Liver (tissue), 9 donors: Measurements from ENCODE around the gene TSEN2. TPM values are rescaled to one million over a fixed set of nuclear protein-coding genes. Genes with fewer than 3 reads are reported as not detected.

Experiments used
- DNase-seq: peaks from one replicate; pipeline ENCODE4 v3.0.0-alpha.2; 2017; ENCODE audit warnings: low spot score
- H3K27ac ChIP-seq, 2 donors: one replicate each; pipeline ENCODE4 v1.7.0; 2013; ENCODE audit warnings: inconsistent platforms in 2 of 2, low read length in 2 of 2, control low read depth in 1 of 2, low read depth in 1 of 2, mild to moderate bottlenecking in 1 of 2
- H3K27me3 ChIP-seq, 4 donors: one replicate each; pipeline versions ENCODE4 v1.6.1 to v1.7.0; 2013; ENCODE audit warnings: low read length in 3 of 4, inconsistent platforms in 1 of 4, mild to moderate bottlenecking in 1 of 4, moderate library complexity in 1 of 4; ENCODE audit not compliant: control insufficient read depth in 4 of 4, insufficient read depth in 4 of 4
- H3K36me3 ChIP-seq, 4 donors: one replicate each; pipeline versions ENCODE4 v1.6.1 to v1.7.0; 2013; ENCODE audit warnings: low read length in 3 of 4, mild to moderate bottlenecking in 3 of 4, low read depth in 1 of 4, moderate library complexity in 1 of 4; ENCODE audit not compliant: control insufficient read depth in 4 of 4, insufficient read depth in 3 of 4
- H3K4me1 ChIP-seq, 4 donors: one replicate each; pipeline versions ENCODE4 v1.6.1 to v1.7.0; 2013; ENCODE audit warnings: low read length in 3 of 4, mild to moderate bottlenecking in 3 of 4, moderate library complexity in 1 of 4; ENCODE audit not compliant: control insufficient read depth in 4 of 4, insufficient read depth in 4 of 4
- H3K4me3 ChIP-seq, 3 donors: one replicate each; pipeline versions ENCODE4 v1.6.1 to v1.7.0; 2013; ENCODE audit warnings: low read length in 3 of 3, control low read depth in 1 of 3, low read depth in 1 of 3, mild to moderate bottlenecking in 1 of 3
- H3K9ac ChIP-seq, 2 donors: one replicate each; pipeline ENCODE4 v1.7.0; 2013; ENCODE audit warnings: low read length in 2 of 2, mild to moderate bottlenecking in 2 of 2, moderate library complexity in 2 of 2, control low read depth in 1 of 2, low read depth in 1 of 2
- H3K9me3 ChIP-seq, 4 donors: one replicate each; pipeline versions ENCODE4 v1.6.1 to v1.7.0; 2013; ENCODE audit warnings: low read length in 3 of 4; ENCODE audit not compliant: control insufficient read depth in 4 of 4
- EGR1 ChIP-seq, 2 donors: IDR thresholded peaks; 2 replicates each; pipeline ENCODE4 v1.6.1; 2016 to 2018; ENCODE audit warnings: antibody characterized with exemption in 2 of 2, low read depth in 2 of 2
- FOXA1 ChIP-seq: IDR thresholded peaks from 2 replicates; pipeline ENCODE4 v1.6.1; 2016; ENCODE audit warnings: antibody characterized with exemption
- FOXA2 ChIP-seq: IDR thresholded peaks from 2 replicates; pipeline ENCODE4 v1.6.1; 2016; ENCODE audit warnings: antibody characterized with exemption
- GABPA ChIP-seq, 2 donors: IDR thresholded peaks in 1 of 2; conservative IDR thresholded peaks in 1 of 2; 2 replicates each; pipeline ENCODE4 v1.6.1; 2016; ENCODE audit warnings: antibody characterized with exemption in 2 of 2, mild to moderate bottlenecking in 1 of 2, moderate library complexity in 1 of 2
- HNF4A ChIP-seq, 2 donors: conservative IDR thresholded peaks; 2 replicates each; pipeline ENCODE4 v1.6.1; 2016; ENCODE audit warnings: antibody characterized with exemption in 2 of 2, mild to moderate bottlenecking in 2 of 2
- HNF4G ChIP-seq: IDR thresholded peaks from 2 replicates; pipeline ENCODE4 v1.6.1; 2016; ENCODE audit warnings: antibody characterized with exemption
- JUND ChIP-seq, 2 donors: IDR thresholded peaks; 2 replicates each; pipeline ENCODE4 v1.6.1; 2016; ENCODE audit warnings: antibody characterized with exemption in 2 of 2
- NR2F2 ChIP-seq: IDR thresholded peaks from 2 replicates; pipeline ENCODE4 v1.6.1; 2016; ENCODE audit warnings: antibody characterized with exemption
- RAD21 ChIP-seq, 2 donors: IDR thresholded peaks; 2 replicates each; pipeline ENCODE4 v1.6.1; 2016; ENCODE audit warnings: antibody characterized with exemption in 2 of 2, mild to moderate bottlenecking in 2 of 2
- RXRA ChIP-seq, 2 donors: IDR thresholded peaks; 2 replicates each; pipeline ENCODE4 v1.6.1; 2017 to 2018; ENCODE audit warnings: antibody characterized with exemption in 2 of 2, mild to moderate bottlenecking in 1 of 2
- SP1 ChIP-seq: IDR thresholded peaks from 2 replicates; pipeline ENCODE4 v1.6.1; 2018; ENCODE audit warnings: antibody characterized with exemption, mild to moderate bottlenecking
- TAF1 ChIP-seq: conservative IDR thresholded peaks from 2 replicates; pipeline ENCODE4 v1.6.1; 2016; ENCODE audit warnings: antibody characterized with exemption, mild to moderate bottlenecking
- YY1 ChIP-seq: IDR thresholded peaks from 2 replicates; pipeline ENCODE4 v1.6.1; 2016; ENCODE audit warnings: antibody characterized with exemption, mild to moderate bottlenecking
- WGBS: extraction: QIAGEN DNeasy Blood & Tissue Kit; methylation state at CpG from one replicate; pipeline ENCODE4 v1.1.7; 2013; 5-methylcytosine and 5-hydroxymethylcytosine counted together
- polyA plus RNA-seq, 2 donors: library from polyadenylated mRNA; stranded (reverse) in 1 of 2; unstranded in 1 of 2; fragments of 200-250 nt in 1 of 2; fragments of >200 nt in 1 of 2; fragmentation: Nextera tagmentation in 1 of 2; extraction: Ambion mirVana in 1 of 2; gene quantifications; one replicate each; pipeline versions ENCODE4 v1.2.1 to v1.2.3, GENCODE V29; 2013 to 2015
- total RNA-seq, 2 donors: library from RNA; depleted of rRNA; stranded (reverse); fragments of >200 nt; gene quantifications; one replicate each; pipeline ENCODE4 v1.2.3, GENCODE V29; 2014
- TF ChIP-seq, protein P1 (sequence below): fragments of 150-350 bp; IDR thresholded peaks from 2 replicates; pipeline ENCODE4 v1.5.1; 2017; ENCODE audit warnings: improper control_type of control experiment, low read depth, low read length; ENCODE audit not compliant: missing input control
- TF ChIP-seq, protein P2 (sequence below): IDR thresholded peaks from 2 replicates; pipeline ENCODE4 v1.6.1; 2016; ENCODE audit warnings: antibody characterized with exemption
- TF ChIP-seq, protein P3 (sequence below): IDR thresholded peaks from 2 replicates; pipeline ENCODE4 v1.6.1; 2016; ENCODE audit warnings: antibody characterized with exemption
- TF ChIP-seq, protein P4 (sequence below): IDR thresholded peaks from 2 replicates; pipeline ENCODE4 v1.6.1; 2016; ENCODE audit warnings: antibody characterized with exemption
- TF ChIP-seq, protein P5 (sequence below): IDR thresholded peaks from 2 replicates; pipeline ENCODE4 v1.6.1; 2016; ENCODE audit warnings: antibody characterized with exemption, mild to moderate bottlenecking
- donor health status: healthy.
- donor health status: healthy.
- donor health status: healthy.
- donor health status: healthy.
- donor health status: healthy.

The TSEN2 gene
- total and polyA plus RNA-seq, 4 donors = 4.1 to 14.1 (median 6.9) TPM

DNA sequence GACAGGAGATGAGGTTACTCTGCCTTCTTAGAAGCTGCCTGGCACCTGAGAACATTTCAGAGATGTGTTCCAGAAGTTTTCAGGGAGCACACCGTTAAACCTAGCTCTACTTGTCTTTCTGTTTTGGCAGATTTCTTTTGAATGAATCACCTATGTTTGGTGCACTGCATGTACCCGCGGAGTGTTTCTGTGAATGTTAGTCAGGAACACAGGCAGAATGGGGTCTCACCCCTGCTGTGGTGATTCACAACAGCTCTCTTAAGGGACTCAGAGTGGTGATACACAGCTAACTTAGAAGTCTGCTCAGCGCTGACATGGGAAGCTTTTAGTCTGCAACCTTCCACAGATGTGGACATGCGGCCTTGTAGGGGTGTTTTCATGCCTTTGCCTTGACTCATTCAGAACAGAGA, 24.0 kb downstream of the TSEN2 start:
- H3K27ac ChIP-seq = no peak overlapping the region
- no peak for DNase-seq
- H3K36me3 ChIP-seq = peaks cover 2 to 16% (median 8%) of the 10 kb centered on the region in 4 donors

DNA sequence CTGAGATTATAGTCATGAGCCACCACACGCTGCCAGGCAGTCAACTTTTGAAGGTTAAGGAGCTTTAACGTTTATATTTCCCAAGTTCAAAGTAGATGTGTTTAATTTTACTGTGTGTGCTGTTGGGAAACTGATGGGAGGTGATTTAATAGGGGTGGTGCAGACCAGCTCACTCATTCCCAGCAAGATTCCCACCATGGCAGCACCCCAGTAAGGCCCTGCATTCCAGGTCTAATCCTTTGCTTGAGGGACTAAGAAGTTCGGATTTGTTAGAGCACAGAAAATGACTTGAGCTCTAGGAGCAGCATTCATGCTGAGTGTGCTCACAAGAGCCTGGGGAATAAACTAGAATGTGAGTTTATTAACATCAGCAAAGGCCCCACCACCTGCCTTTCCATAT, 25.2 kb downstream of the TSEN2 start:
- Histone ChIP-seq H3K9me3 (no peaks in the 10 kb centered on the region), H3K27me3 (no peaks in the 10 kb centered on the region), H3K4me1 (no peaks in the 10 kb centered on the region), H3K9ac (no peak overlapping the region), H3K36me3 (peaks cover 2 to 10% (median 3%) of the 10 kb centered on the region in 4 donors), H3K4me3 (no peak overlapping the region), H3K27ac (no peak overlapping the region)
- DNase-seq = no peak
- TF ChIP-seq NR2F2 (no peak), RXRA (IDR thresholded peaks at IDR 0.05) (no peak), HNF4G (no peak), FOXA1 (no peak), SP1 (no peak)
- TF ChIP-seq, protein P1, sequence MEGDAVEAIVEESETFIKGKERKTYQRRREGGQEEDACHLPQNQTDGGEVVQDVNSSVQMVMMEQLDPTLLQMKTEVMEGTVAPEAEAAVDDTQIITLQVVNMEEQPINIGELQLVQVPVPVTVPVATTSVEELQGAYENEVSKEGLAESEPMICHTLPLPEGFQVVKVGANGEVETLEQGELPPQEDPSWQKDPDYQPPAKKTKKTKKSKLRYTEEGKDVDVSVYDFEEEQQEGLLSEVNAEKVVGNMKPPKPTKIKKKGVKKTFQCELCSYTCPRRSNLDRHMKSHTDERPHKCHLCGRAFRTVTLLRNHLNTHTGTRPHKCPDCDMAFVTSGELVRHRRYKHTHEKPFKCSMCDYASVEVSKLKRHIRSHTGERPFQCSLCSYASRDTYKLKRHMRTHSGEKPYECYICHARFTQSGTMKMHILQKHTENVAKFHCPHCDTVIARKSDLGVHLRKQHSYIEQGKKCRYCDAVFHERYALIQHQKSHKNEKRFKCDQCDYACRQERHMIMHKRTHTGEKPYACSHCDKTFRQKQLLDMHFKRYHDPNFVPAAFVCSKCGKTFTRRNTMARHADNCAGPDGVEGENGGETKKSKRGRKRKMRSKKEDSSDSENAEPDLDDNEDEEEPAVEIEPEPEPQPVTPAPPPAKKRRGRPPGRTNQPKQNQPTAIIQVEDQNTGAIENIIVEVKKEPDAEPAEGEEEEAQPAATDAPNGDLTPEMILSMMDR = no peak
- 87% methylated on average over 3 of the region's 3 CpGs for WGBS

More for the DNA sequence above, 24.0 kb downstream of the TSEN2 start:
- H3K9me3 ChIP-seq = no peaks in the 10 kb centered on the region
- H3K4me1 ChIP-seq = no peaks in the 10 kb centered on the region
- TF ChIP-seq, protein P2, sequence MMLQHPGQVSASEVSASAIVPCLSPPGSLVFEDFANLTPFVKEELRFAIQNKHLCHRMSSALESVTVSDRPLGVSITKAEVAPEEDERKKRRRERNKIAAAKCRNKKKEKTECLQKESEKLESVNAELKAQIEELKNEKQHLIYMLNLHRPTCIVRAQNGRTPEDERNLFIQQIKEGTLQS = no peak
- no peak for TF ChIP-seq YY1
- no peak overlapping the region for H3K4me3 ChIP-seq
- no peaks in the 10 kb centered on the region for H3K27me3 ChIP-seq
- WGBS = 93% methylated on average over 5 of the region's 5 CpGs
- no peak overlapping the region for H3K9ac ChIP-seq

DNA sequence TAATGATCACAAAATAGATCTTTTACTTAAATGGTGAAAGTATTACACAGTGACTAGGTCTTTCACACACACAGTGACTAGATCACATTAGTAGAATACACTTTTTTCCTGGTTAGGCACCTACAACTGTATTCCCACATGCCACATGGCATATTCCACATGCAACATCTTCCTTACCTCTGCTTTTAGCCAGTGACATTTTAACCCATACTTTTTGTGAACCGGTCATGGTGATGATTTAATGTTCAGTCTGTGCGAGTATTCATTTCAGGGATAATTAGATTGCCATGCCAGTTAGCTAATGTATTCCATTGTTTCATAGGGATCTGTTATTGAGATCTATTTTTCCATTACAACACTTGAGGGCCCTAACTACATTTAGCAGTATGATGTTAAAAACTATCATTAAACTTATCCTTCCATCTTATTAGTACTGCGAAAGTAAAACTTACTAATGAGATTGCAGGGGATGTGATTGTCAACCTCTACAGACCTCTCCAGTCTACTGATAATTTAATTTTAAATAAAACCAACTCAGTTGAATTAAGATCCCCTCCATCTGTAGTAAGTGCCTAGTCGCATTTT, 28.3 kb downstream of the TSEN2 start:
- 97% methylated on average over 4 of the region's 4 CpGs for WGBS
- peaks cover 0 to 6% (median 1%) of the 10 kb centered on the region in 4 donors for H3K36me3 ChIP-seq
- no peaks in the 10 kb centered on the region for H3K27me3 ChIP-seq
- no peak overlapping the region for H3K4me3 ChIP-seq
- H3K27ac ChIP-seq = no peak overlapping the region
- no peaks in the 10 kb centered on the region for H3K4me1 ChIP-seq
- DNase-seq = no peak
- no peak overlapping the region for H3K9ac ChIP-seq
- no peaks in the 10 kb centered on the region for H3K9me3 ChIP-seq
- no peak for TF ChIP-seq FOXA2
- TF ChIP-seq FOXA1 = no peak
- TF ChIP-seq, protein P1 = no peak
- TF ChIP-seq HNF4A (conservative IDR thresholded peaks at IDR 0.05) = no peak
- TF ChIP-seq HNF4G = no peak
- TF ChIP-seq, protein P3, sequence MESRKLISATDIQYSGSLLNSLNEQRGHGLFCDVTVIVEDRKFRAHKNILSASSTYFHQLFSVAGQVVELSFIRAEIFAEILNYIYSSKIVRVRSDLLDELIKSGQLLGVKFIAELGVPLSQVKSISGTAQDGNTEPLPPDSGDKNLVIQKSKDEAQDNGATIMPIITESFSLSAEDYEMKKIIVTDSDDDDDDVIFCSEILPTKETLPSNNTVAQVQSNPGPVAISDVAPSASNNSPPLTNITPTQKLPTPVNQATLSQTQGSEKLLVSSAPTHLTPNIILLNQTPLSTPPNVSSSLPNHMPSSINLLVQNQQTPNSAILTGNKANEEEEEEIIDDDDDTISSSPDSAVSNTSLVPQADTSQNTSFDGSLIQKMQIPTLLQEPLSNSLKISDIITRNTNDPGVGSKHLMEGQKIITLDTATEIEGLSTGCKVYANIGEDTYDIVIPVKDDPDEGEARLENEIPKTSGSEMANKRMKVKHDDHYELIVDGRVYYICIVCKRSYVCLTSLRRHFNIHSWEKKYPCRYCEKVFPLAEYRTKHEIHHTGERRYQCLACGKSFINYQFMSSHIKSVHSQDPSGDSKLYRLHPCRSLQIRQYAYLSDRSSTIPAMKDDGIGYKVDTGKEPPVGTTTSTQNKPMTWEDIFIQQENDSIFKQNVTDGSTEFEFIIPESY = no peak
- TF ChIP-seq GABPA (IDR thresholded peaks at IDR 0.05 in 1 of 2, conservative IDR thresholded peaks at IDR 0.05 in 1 of 2) = no peak
- TF ChIP-seq, protein P2 = no peak
- no peak for TF ChIP-seq NR2F2
- no peak for TF ChIP-seq EGR1 (IDR thresholded peaks at IDR 0.05; ENCODE audit: low read depth in 2 of 2)
- TF ChIP-seq RAD21 (IDR thresholded peaks at IDR 0.05) = no peak
- TF ChIP-seq TAF1 = no peak
- TF ChIP-seq, protein P4, sequence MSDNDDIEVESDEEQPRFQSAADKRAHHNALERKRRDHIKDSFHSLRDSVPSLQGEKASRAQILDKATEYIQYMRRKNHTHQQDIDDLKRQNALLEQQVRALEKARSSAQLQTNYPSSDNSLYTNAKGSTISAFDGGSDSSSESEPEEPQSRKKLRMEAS = no peak
- no peak for TF ChIP-seq JUND (IDR thresholded peaks at IDR 0.05)
- TF ChIP-seq, protein P5, sequence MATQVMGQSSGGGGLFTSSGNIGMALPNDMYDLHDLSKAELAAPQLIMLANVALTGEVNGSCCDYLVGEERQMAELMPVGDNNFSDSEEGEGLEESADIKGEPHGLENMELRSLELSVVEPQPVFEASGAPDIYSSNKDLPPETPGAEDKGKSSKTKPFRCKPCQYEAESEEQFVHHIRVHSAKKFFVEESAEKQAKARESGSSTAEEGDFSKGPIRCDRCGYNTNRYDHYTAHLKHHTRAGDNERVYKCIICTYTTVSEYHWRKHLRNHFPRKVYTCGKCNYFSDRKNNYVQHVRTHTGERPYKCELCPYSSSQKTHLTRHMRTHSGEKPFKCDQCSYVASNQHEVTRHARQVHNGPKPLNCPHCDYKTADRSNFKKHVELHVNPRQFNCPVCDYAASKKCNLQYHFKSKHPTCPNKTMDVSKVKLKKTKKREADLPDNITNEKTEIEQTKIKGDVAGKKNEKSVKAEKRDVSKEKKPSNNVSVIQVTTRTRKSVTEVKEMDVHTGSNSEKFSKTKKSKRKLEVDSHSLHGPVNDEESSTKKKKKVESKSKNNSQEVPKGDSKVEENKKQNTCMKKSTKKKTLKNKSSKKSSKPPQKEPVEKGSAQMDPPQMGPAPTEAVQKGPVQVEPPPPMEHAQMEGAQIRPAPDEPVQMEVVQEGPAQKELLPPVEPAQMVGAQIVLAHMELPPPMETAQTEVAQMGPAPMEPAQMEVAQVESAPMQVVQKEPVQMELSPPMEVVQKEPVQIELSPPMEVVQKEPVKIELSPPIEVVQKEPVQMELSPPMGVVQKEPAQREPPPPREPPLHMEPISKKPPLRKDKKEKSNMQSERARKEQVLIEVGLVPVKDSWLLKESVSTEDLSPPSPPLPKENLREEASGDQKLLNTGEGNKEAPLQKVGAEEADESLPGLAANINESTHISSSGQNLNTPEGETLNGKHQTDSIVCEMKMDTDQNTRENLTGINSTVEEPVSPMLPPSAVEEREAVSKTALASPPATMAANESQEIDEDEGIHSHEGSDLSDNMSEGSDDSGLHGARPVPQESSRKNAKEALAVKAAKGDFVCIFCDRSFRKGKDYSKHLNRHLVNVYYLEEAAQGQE = no peak
